ENCODE data around the gene RAB19. TPM values are rescaled to one million over a fixed set of nuclear protein-coding genes. Genes with fewer than 3 reads are reported as not detected.

The RAB19 gene, protein sequence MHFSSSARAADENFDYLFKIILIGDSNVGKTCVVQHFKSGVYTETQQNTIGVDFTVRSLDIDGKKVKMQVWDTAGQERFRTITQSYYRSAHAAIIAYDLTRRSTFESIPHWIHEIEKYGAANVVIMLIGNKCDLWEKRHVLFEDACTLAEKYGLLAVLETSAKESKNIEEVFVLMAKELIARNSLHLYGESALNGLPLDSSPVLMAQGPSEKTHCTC
- total RNA-seq (under 1 TPM; 0.17 to 0.84 TPM), polyA plus RNA-seq (not detected)

DNA sequence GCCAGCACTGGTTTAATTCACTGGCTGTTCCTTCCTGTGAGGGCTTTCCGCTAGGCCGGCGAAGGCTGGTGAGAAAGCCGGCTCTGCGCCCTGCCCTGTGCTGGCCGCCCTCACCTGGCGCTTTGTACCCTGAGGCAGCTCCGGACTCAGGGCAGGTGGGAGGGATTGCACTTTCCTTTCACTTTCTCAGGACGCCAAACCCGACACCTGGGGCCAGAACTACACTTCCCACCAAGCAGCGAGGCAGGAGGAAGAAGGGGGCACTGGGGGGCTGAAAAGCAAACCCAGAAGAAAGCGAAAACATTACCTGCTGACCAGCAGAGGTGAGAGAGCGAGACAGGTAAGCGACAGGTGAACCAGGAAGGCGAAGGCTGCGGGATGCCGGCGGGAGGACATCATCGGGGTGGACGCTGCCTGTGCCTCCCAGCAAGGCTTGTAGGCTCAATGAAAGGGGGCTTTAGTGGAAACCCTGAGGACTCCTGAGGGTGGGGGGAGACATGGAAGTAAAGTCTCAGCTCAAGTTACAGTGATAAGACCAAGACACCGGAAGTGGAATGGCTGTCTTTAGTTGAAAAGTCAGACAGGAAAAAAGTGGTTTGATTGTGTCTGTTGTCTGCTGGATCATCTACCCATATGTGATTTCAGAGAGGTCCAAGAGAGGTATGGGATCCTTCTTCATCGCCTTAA lies at the start of gene RAB19:
Gene RAB19, plus strand, starts transcription at position 181 of the 687 bp plus-strand sequence. CDS start 3,589 bp downstream, outside the sequence.
- peak in 1 of 2 donors; percentile 21 for TF ChIP-seq GABPA (IDR thresholded peaks at IDR 0.05 in 1 of 2, conservative IDR thresholded peaks at IDR 0.05 in 1 of 2)
- TF ChIP-seq HNF4A (conservative IDR thresholded peaks at IDR 0.05) = peak; percentile 40 to 53
- TF ChIP-seq JUND (IDR thresholded peaks at IDR 0.05) = no peak
- no peak for TF ChIP-seq RXRA (IDR thresholded peaks at IDR 0.05)
- no peak for TF ChIP-seq FOXA1 (IDR thresholded peaks at IDR 0.05)
- TF ChIP-seq REST (IDR thresholded peaks at IDR 0.05) = no peak
- TF ChIP-seq SP1 (IDR thresholded peaks at IDR 0.05) = peak; percentile 13
- Histone ChIP-seq H3K27ac (ENCODE audit: low read depth in 1 of 2, low read length in 2 of 2) (peak within 1 kb of the TSS in 1 of 2 donors; percentile 41), H3K27me3 (ENCODE audit: control insufficient read depth in 4 of 4, insufficient read depth in 4 of 4, low read length in 3 of 4) (no peaks in the 10 kb centered on the region), H3K9me3 (ENCODE audit: control insufficient read depth in 4 of 4, low read length in 3 of 4) (no peaks in the 10 kb centered on the region), H3K4me3 (ENCODE audit: low read depth in 1 of 3, low read length in 3 of 3) (peak within 1 kb of the TSS; percentile 62 to 95 (median 93)), H3K4me1 (ENCODE audit: control insufficient read depth in 4 of 4, insufficient read depth in 4 of 4, low read length in 3 of 4) (peaks cover 0 to 9% (median 6%) of the 10 kb centered on the region in 4 donors), H3K36me3 (ENCODE audit: control insufficient read depth in 4 of 4, insufficient read depth in 3 of 4, low read depth in 1 of 4, low read length in 3 of 4) (no peaks in the 10 kb centered on the region), H3K9ac (ENCODE audit: low read depth in 1 of 2, low read length in 2 of 2) (peak within 1 kb of the TSS; percentile 69 to 83)
- DNase-seq (ENCODE audit: low spot score) = no peak
- WGBS = 7% methylated on average over 22 of the region's 22 CpGs

GRCh38 chr7:140358024-140358411 lies 45.8 kb upstream of the RAB19 start:
- H3K4me1 ChIP-seq (ENCODE audit: control insufficient read depth in 4 of 4, insufficient read depth in 4 of 4, low read length in 3 of 4) = no peaks in the 10 kb centered on the region
- H3K9ac ChIP-seq (ENCODE audit: low read depth in 1 of 2, low read length in 2 of 2) = no peak overlapping the region
- WGBS = 95% methylated on average over 3 of the region's 3 CpGs
- H3K27ac ChIP-seq (ENCODE audit: low read depth in 1 of 2, low read length in 2 of 2) = no peak overlapping the region
- H3K36me3 ChIP-seq (ENCODE audit: control insufficient read depth in 4 of 4, insufficient read depth in 3 of 4, low read depth in 1 of 4, low read length in 3 of 4) = peaks cover 4 to 9% (median 5%) of the 10 kb centered on the region in 4 donors
- DNase-seq (ENCODE audit: low spot score) = no peak
- H3K4me3 ChIP-seq (ENCODE audit: low read depth in 1 of 3, low read length in 3 of 3) = no peak overlapping the region
- TF ChIP-seq YY1 (IDR thresholded peaks at IDR 0.05) (no peak), CTCF (IDR thresholded peaks at IDR 0.05; ENCODE audit: low read depth, low read length, missing input control) (no peak), RXRA (IDR thresholded peaks at IDR 0.05) (no peak), FOXA2 (IDR thresholded peaks at IDR 0.05) (no peak), HNF4A (conservative IDR thresholded peaks at IDR 0.05) (no peak), ZBTB33 (IDR thresholded peaks at IDR 0.05) (no peak), NR2F2 (IDR thresholded peaks at IDR 0.05) (no peak), RAD21 (IDR thresholded peaks at IDR 0.05) (no peak), HNF4G (IDR thresholded peaks at IDR 0.05) (no peak), SP1 (IDR thresholded peaks at IDR 0.05) (no peak), GABPA (IDR thresholded peaks at IDR 0.05 in 1 of 2, conservative IDR thresholded peaks at IDR 0.05 in 1 of 2) (no peak), EGR1 (IDR thresholded peaks at IDR 0.05; ENCODE audit: low read depth in 2 of 2) (no peak), FOXA1 (IDR thresholded peaks at IDR 0.05) (no peak)
- TF ChIP-seq, protein P1, sequence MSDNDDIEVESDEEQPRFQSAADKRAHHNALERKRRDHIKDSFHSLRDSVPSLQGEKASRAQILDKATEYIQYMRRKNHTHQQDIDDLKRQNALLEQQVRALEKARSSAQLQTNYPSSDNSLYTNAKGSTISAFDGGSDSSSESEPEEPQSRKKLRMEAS (IDR thresholded peaks at IDR 0.05) = no peak
- no peaks in the 10 kb centered on the region for H3K27me3 ChIP-seq (ENCODE audit: control insufficient read depth in 4 of 4, insufficient read depth in 4 of 4, low read length in 3 of 4)
- no peaks in the 10 kb centered on the region for H3K9me3 ChIP-seq (ENCODE audit: control insufficient read depth in 4 of 4, low read length in 3 of 4)

Measured in liver (tissue), 9 donors.